Measurements from ENCODE around the gene NTRK2.

NTRK2 gene

DNA sequence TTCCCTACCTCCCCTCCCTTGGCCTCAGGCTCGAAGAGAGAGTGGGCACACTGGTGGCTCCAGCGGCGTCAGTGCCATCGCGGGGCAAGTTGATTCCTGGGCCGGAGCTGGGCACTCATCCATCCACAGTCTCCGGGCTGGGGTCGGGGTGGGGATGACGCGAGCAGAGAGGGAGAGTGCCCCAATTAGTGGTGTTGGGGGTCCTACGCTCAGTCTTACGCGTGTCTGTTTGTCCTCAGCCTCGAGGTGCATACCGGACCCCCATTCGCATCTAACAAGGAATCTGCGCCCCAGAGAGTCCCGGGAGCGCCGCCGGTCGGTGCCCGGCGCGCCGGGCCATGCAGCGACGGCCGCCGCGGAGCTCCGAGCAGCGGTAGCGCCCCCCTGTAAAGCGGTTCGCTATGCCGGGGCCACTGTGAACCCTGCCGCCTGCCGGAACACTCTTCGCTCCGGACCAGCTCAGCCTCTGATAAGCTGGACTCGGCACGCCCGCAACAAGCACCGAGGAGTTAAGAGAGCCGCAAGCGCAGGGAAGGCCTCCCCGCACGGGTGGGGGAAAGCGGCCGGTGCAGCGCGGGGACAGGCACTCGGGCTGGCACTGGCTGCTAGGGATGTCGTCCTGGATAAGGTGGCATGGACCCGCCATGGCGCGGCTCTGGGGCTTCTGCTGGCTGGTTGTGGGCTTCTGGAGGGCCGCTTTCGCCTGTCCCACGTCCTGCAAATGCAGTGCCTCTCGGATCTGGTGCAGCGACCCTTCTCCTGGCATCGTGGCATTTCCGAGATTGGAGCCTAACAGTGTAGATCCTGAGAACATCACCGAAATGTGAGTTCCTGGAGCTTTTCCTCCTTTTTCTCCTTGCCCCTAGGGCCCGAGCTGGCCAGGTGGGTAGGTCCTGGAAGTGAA, 861 bp downstream of the NTRK2 start:
- TF ChIP-seq, protein P1, sequence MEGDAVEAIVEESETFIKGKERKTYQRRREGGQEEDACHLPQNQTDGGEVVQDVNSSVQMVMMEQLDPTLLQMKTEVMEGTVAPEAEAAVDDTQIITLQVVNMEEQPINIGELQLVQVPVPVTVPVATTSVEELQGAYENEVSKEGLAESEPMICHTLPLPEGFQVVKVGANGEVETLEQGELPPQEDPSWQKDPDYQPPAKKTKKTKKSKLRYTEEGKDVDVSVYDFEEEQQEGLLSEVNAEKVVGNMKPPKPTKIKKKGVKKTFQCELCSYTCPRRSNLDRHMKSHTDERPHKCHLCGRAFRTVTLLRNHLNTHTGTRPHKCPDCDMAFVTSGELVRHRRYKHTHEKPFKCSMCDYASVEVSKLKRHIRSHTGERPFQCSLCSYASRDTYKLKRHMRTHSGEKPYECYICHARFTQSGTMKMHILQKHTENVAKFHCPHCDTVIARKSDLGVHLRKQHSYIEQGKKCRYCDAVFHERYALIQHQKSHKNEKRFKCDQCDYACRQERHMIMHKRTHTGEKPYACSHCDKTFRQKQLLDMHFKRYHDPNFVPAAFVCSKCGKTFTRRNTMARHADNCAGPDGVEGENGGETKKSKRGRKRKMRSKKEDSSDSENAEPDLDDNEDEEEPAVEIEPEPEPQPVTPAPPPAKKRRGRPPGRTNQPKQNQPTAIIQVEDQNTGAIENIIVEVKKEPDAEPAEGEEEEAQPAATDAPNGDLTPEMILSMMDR (IDR thresholded peaks at IDR 0.05), result no peak; the same call in 1 of the 2 replicates
- TF ChIP-seq ZFX (IDR thresholded peaks at IDR 0.05; ENCODE audit: borderline replicate concordance), result no peak
- H3K27ac ChIP-seq, result no peak overlapping the region

DNA sequence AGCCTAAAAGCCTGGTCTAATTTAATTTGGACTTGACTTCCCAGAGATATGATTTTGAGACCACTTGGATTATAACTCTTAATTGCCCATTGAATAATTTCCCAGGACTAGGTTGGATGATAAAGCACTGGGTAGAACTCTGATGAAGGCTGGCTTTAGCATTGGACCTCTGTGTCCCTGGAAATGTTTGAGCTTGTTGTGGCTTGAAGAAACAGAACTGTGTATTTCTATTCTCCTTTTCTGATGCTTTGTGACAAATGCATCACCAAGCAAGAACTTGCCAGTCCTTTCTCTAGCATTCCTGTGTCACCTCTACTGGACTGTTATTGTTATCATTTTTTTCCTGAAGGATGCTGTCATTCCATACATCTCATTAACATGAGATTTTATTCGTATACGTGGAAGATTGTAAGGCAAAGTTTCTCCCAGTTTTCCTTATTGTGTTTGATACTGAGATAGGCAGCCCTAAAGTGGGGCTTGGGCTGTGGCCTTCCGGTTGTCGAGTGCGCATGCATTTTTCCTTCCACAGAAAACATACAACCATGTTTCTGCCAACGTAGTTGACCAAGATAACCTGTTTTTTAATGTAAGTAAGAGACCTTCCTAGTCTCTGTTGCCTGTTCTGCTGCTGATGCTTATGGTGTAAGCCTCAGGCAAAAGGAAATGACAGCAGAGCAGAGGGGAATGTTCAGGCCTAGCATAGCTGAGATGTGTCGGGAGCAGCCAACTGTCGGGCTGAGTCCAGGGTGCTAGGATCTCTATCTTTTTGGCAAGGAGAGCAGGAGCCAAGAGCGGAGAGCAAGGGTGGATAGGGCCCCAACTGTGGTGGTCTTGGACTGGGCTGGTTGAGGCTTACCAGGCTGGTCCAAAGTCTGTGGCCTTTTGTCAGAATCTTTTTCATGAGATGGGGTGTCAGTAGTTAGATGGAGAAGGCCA, 2.3 kb downstream of the NTRK2 start:
- H3K27ac ChIP-seq, result no peak overlapping the region
- TF ChIP-seq, protein P1 (IDR thresholded peaks at IDR 0.05), result no peak
- no peak for TF ChIP-seq ZFX (IDR thresholded peaks at IDR 0.05; ENCODE audit: borderline replicate concordance)

DNA sequence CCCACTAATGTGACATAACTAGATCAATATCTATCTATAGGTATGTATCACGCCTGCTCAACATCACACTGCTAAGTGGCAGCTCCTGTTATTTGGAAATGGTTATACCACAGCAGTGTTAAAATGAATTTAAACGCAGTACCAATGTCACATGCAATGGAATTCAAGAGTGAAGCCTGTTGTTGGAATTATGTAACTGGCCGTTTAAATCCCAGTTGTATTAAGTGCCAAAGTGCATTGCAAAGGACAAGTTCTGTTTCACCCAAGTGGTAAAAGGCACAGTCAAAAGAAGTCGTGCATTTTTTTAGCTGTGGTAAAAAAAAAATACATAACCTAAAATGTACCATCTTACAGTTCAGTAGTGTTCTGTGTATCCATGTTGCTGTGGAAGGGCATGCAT, 4.3 kb downstream of the NTRK2 start:
- TF ChIP-seq ZFX (IDR thresholded peaks at IDR 0.05; ENCODE audit: borderline replicate concordance), result no peak
- TF ChIP-seq, protein P1 (IDR thresholded peaks at IDR 0.05), result no peak
- H3K27ac ChIP-seq, result no peak overlapping the region

DNA sequence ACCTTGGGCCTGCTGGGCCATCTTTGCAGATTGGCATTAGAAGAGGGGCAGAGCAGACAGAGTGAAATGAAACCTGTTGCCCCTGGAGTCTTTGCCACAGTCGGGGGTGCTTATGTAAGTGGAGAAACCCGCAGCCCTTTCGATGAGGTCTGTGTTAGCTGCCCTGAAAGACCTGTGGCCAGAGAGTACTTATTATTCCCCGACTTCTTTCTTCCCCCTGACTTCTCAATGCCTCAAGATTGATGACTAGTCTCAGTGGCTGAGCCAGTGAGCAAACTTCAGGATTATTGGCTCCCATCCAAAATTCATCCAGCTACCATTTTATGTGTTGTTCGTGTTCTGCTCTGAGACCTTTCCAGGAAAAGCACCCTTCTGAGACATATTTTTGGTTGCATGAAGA, 7.6 kb downstream of the NTRK2 start:
- TF ChIP-seq, protein P1 (IDR thresholded peaks at IDR 0.05), result no peak
- no peak for TF ChIP-seq ZFX (IDR thresholded peaks at IDR 0.05; ENCODE audit: borderline replicate concordance)
- no peak overlapping the region for H3K27ac ChIP-seq

DNA sequence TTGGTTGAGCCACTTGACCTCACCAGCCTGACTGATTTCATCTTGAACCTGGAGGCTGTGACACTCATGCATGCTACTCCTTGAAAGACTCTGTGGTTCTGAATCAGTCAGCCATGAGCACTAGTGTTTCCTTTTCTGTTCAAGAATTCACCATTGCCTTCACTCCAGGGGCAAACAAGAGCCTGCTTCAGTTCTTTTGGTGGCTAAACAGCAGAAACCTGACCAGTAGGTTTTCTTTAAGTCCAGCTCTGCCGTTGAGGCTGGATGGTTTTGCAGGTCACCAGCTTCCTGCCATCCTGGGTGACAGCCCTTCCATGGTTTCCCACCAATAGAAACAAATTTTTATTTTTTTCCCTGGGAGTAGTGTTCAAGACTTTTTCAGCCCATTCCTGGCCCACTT, 10.0 kb downstream of the NTRK2 start:
- TF ChIP-seq, protein P1 (IDR thresholded peaks at IDR 0.05), result no peak
- no peak for TF ChIP-seq ZFX (IDR thresholded peaks at IDR 0.05; ENCODE audit: borderline replicate concordance)
- H3K27ac ChIP-seq, result no peak overlapping the region

DNA sequence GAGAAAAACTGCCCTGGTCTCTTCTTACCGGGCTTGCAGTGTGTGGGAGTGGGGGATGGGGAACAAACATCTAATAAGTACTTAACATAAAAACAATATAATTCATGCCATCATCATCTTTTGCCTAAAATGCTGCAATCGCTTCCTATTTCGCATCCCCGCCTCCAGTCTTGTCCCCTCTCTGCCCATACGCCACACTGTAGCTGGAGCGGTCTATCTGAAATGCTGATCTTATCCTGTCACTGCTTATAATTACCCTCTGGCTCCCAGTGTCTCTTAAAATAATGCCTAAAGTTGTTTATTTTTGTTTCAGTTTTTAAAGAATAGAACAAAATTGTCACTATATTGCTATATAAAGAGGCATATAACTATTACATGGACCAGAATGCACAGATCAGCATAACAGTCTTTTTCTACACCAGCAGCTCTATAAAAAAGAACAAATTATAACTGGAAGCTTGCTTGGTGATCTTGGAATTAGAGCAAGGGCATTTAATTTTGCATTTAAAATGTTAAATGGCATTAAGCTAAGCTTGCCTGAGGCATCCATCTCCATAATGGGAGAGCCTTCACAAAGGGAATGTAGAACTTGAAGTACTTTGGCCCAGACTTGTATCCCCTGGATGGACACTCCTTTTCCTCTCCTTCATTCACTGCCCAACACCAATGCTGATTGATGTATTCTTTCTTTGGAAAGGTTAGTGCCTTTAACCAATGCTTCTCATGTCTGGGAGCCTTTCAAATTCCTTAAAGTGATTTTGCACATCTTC, 12.2 kb downstream of the NTRK2 start:
- no peak overlapping the region for H3K27ac ChIP-seq
- TF ChIP-seq ZFX (IDR thresholded peaks at IDR 0.05; ENCODE audit: borderline replicate concordance), result no peak
- TF ChIP-seq, protein P1 (IDR thresholded peaks at IDR 0.05), result no peak

Measured in 22Rv1 (cell line).